Measurements from ENCODE around the gene KLHL2.
"Not testable (repeated sequence)": the region's sequence is repeated elsewhere in the genome, so short reads cannot be mapped to it uniquely, and the experiment has no call there.

Gene KLHL2

GRCh38 chr4:165262306-165262705 lies 54.9 kb downstream of the KLHL2 start:
- H3K27ac ChIP-seq (ENCODE audit: low read depth, low read length); H3K27me3 ChIP-seq (ENCODE audit: insufficient read depth, low read length); H3K9ac ChIP-seq (ENCODE audit: low read depth, low read length); H3K36me3 ChIP-seq (ENCODE audit: insufficient read depth, low read length); H3K4me3 ChIP-seq (ENCODE audit: low read length); H3K9me3 ChIP-seq (ENCODE audit: insufficient read depth, low read depth, low read length); H3K4me1 ChIP-seq (ENCODE audit: insufficient read depth, low read length): not testable (repeated sequence)
- WGBS = 97% methylated on average over 3 of the region's 3 CpGs

DNA sequence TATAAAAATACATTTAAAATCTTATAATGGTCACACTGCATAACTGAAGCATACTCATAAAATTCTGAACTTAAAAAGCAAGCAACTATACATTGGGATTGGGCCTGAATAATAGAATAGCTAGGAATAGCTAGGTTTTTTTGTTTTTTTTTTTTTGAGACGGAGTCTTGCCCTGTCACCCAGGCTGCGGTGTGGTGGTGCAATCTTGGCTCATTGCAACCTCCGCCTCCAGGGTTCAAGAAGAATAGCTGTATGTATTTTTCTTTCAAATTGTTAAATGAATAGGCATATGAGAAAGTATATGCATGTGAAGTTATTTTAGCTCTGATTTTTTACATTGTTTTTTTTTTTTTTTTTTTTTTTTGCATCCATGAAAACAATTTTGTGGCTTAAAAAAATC lies 56.1 kb downstream of the KLHL2 start:
- not testable (repeated sequence) for H3K4me3 ChIP-seq (ENCODE audit: low read length); H3K4me1 ChIP-seq (ENCODE audit: insufficient read depth, low read length); H3K27ac ChIP-seq (ENCODE audit: low read depth, low read length); H3K27me3 ChIP-seq (ENCODE audit: insufficient read depth, low read length); H3K9ac ChIP-seq (ENCODE audit: low read depth, low read length); H3K9me3 ChIP-seq (ENCODE audit: insufficient read depth, low read depth, low read length); H3K36me3 ChIP-seq (ENCODE audit: insufficient read depth, low read length)
- 100% methylated on average over 3 of the region's 3 CpGs for WGBS

DNA sequence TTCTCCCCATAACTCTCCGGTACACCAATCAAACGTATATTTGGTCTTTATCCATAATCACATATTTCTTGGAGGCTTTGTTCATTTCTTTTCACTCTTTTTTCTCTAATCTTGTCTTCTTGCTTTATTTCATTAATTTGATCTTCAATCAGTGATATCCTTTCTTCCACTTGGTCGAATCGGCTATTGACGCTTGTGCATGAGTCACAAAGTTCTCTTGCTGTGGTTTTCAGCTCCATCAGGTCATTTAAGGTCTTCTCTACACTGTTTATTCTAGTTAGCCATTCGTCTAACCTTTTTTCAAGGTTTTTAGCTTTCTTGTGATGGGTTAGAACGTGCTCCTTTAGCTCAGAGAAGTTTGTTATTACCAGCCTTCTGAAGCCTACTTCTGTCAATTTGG lies 62.6 kb downstream of the KLHL2 start:
- H3K36me3 ChIP-seq (ENCODE audit: insufficient read depth, low read length); H3K9me3 ChIP-seq (ENCODE audit: insufficient read depth, low read depth, low read length); H3K27ac ChIP-seq (ENCODE audit: low read depth, low read length); H3K27me3 ChIP-seq (ENCODE audit: insufficient read depth, low read length); H3K9ac ChIP-seq (ENCODE audit: low read depth, low read length); H3K4me3 ChIP-seq (ENCODE audit: low read length); H3K4me1 ChIP-seq (ENCODE audit: insufficient read depth, low read length): not testable (repeated sequence)
- 82% methylated on average over 6 of the region's 7 CpGs for WGBS

GRCh38 chr4:165273443-165273842 lies 66.1 kb downstream of the KLHL2 start:
- H3K36me3 ChIP-seq (ENCODE audit: insufficient read depth, low read length); H3K27ac ChIP-seq (ENCODE audit: low read depth, low read length); H3K4me3 ChIP-seq (ENCODE audit: low read length); H3K4me1 ChIP-seq (ENCODE audit: insufficient read depth, low read length); H3K9me3 ChIP-seq (ENCODE audit: insufficient read depth, low read depth, low read length); H3K27me3 ChIP-seq (ENCODE audit: insufficient read depth, low read length); H3K9ac ChIP-seq (ENCODE audit: low read depth, low read length): not testable (repeated sequence)
- WGBS = 90% methylated on average over 1 of the region's 2 CpGs

DNA sequence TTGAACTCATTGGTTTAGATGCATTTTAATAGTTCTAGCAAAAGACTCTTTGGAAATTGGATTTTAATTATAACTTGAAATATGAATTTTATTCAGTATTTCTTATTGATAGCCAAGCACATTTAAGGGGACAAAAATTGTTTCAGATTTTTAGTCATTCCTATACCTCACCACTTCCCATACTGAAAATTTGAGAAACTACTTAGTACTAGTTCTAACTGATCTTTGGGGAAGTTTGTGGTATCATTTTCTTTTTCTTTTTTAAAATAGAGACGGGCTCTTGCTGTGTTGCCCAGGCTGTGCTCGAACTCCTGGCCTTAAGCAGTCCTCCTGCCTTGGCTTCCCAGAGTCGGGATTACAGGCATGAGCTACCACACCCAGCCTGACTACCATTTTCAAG lies 68.0 kb downstream of the KLHL2 start:
- not testable (repeated sequence) for H3K9ac ChIP-seq (ENCODE audit: low read depth, low read length); H3K36me3 ChIP-seq (ENCODE audit: insufficient read depth, low read length); H3K4me1 ChIP-seq (ENCODE audit: insufficient read depth, low read length); H3K4me3 ChIP-seq (ENCODE audit: low read length); H3K27ac ChIP-seq (ENCODE audit: low read depth, low read length); H3K27me3 ChIP-seq (ENCODE audit: insufficient read depth, low read length); H3K9me3 ChIP-seq (ENCODE audit: insufficient read depth, low read depth, low read length)
- 82% methylated on average over 2 of the region's 3 CpGs for WGBS

DNA sequence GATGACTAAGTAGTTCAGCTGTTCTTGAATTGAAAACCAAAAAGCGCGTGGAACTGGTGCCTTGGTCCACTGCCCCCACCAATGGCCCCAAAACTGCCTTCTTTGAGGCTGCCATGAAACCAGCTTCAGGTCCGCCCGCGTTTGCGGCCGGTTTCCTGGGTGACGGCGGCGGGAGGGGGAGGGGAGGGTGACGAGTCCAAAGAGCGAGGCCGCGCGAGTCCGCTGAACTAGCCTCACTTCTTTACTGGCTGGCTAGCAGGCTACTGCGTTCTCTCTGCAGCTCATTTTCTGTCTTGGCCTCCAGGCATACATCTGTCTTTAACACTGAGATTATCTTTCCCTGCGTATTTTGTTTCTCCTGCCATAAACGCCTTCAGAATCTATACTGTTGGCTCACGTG lies 72.2 kb downstream of the KLHL2 start:
- H3K27me3 ChIP-seq (ENCODE audit: insufficient read depth, low read length); H3K9me3 ChIP-seq (ENCODE audit: insufficient read depth, low read depth, low read length); H3K36me3 ChIP-seq (ENCODE audit: insufficient read depth, low read length); H3K4me1 ChIP-seq (ENCODE audit: insufficient read depth, low read length); H3K27ac ChIP-seq (ENCODE audit: low read depth, low read length); H3K9ac ChIP-seq (ENCODE audit: low read depth, low read length); H3K4me3 ChIP-seq (ENCODE audit: low read length): not testable (repeated sequence)
- WGBS = 91% methylated on average over 20 of the region's 20 CpGs

DNA sequence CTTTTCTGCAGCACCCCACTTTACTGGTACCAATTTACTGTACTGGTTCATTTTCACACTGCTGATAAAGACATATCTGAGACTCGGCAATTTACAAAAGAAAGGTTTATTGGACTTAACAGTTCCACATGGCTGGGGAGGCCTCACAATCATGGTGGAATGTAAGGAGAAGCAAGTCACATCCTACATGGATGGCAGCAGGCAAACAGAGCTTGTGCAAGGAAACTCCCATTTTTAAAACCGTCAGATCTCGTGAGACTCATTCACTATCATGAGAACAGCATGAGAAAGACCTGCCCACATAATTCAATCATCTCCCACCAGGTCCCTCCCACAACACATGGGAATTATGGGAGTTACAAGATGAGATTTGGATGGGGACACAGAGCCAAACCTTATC lies 77.3 kb downstream of the KLHL2 start:
- not testable (repeated sequence) for H3K27me3 ChIP-seq (ENCODE audit: insufficient read depth, low read length); H3K4me1 ChIP-seq (ENCODE audit: insufficient read depth, low read length); H3K36me3 ChIP-seq (ENCODE audit: insufficient read depth, low read length); H3K27ac ChIP-seq (ENCODE audit: low read depth, low read length); H3K9me3 ChIP-seq (ENCODE audit: insufficient read depth, low read depth, low read length); H3K4me3 ChIP-seq (ENCODE audit: low read length); H3K9ac ChIP-seq (ENCODE audit: low read depth, low read length)
- 97% methylated on average over 3 of the region's 3 CpGs for WGBS

- H3K4me3 ChIP-seq (ENCODE audit: low read length); H3K36me3 ChIP-seq (ENCODE audit: insufficient read depth, low read length); H3K9ac ChIP-seq (ENCODE audit: low read depth, low read length); H3K27ac ChIP-seq (ENCODE audit: low read depth, low read length); H3K4me1 ChIP-seq (ENCODE audit: insufficient read depth, low read length); H3K27me3 ChIP-seq (ENCODE audit: insufficient read depth, low read length); H3K9me3 ChIP-seq (ENCODE audit: insufficient read depth, low read depth, low read length): not testable (repeated sequence)
- whole genome bisulfite sequencing = 88% methylated on average over 4 of the region's 4 CpGs
These were observed 79.4 kb downstream of the KLHL2 start for GRCh38 chr4:165286619-165287340.

DNA sequence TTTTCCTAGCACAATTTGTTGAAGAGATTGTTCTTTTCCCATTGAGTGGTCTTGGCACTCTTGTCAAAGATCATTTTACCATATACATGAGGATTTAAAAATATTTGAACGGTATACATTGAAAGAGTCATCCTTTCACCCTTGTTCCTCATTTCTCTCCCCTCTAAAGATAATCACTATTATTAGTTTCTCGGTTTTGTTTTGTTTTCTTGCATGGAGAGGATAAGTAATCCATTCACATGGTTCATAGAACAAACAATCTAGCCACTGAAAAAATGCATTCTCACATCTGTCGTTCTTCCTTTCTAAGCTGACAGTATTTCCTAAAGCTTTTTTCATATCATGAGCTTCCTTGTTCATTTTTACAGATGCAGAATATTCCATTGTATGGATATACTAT lies 80.9 kb downstream of the KLHL2 start:
- H3K4me3 ChIP-seq (ENCODE audit: low read length) = no peak overlapping the region
- H3K9me3 ChIP-seq (ENCODE audit: insufficient read depth, low read depth, low read length) = 0 out of 2 replicates have a peak, but pooled peaks cover 4% of the 10 kb centered on the region
- H3K9ac ChIP-seq (ENCODE audit: low read depth, low read length) = no peak overlapping the region
- H3K4me1 ChIP-seq (ENCODE audit: insufficient read depth, low read length) = no peaks in the 10 kb centered on the region
- no peaks in the 10 kb centered on the region for H3K36me3 ChIP-seq (ENCODE audit: insufficient read depth, low read length)
- no peak overlapping the region for H3K27ac ChIP-seq (ENCODE audit: low read depth, low read length)
- H3K27me3 ChIP-seq (ENCODE audit: insufficient read depth, low read length) = no peaks in the 10 kb centered on the region
- 83% methylated on average over 2 of the region's 3 CpGs for WGBS

DNA sequence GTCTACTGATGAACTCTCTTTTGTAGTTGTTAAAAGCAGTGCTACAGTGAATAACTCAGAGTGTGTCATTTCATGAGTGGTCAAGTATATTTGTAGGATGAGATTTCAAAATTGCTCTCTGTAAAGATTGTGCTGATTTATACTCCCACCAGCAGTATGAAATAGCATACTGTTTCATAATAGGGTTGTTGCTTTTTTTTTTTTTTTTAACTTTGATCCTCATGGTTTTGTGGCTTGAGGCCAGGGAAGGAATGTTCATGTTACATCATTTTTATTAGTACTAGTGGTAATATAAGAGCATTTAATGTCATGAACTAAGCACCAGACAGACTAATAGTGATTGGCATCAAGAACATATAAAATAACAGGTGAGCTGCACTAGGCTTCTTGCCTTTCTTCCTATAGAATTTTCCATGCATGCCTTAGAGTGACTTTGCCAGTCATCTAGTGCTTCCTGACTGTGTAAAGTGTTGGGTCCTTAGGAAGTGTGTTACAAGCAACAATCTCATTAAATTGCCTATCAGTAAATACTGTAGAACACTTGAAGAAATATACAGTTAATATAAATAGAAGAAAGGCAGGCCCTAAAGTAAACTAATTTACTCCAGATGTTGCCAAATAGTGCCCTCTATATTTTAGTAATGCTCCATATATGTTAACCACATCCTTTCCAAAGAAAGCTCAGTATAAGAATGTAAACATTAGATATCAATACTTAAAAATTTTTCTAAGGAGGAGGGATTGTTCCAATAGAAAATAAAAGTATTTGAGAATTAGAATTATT lies 81.5 kb downstream of the KLHL2 start:
- Histone ChIP-seq H3K9ac (ENCODE audit: low read depth, low read length) (no peak overlapping the region), H3K27ac (ENCODE audit: low read depth, low read length) (no peak overlapping the region), H3K36me3 (ENCODE audit: insufficient read depth, low read length) (no peaks in the 10 kb centered on the region), H3K4me1 (ENCODE audit: insufficient read depth, low read length) (no peaks in the 10 kb centered on the region), H3K9me3 (ENCODE audit: insufficient read depth, low read depth, low read length) (no peaks in the 10 kb centered on the region), H3K4me3 (ENCODE audit: low read length) (no peak overlapping the region), H3K27me3 (ENCODE audit: insufficient read depth, low read length) (no peaks in the 10 kb centered on the region)

GRCh38 chr4:165289423-165289785 lies 82.0 kb downstream of the KLHL2 start:
- no peak overlapping the region for H3K4me3 ChIP-seq (ENCODE audit: low read length)
- H3K36me3 ChIP-seq (ENCODE audit: insufficient read depth, low read length) = no peaks in the 10 kb centered on the region
- no peaks in the 10 kb centered on the region for H3K9me3 ChIP-seq (ENCODE audit: insufficient read depth, low read depth, low read length)
- no peaks in the 10 kb centered on the region for H3K27me3 ChIP-seq (ENCODE audit: insufficient read depth, low read length)
- peaks cover 4% of the 10 kb centered on the region for H3K4me1 ChIP-seq (ENCODE audit: insufficient read depth, low read length)
- H3K9ac ChIP-seq (ENCODE audit: low read depth, low read length) = no peak overlapping the region
- no peak overlapping the region for H3K27ac ChIP-seq (ENCODE audit: low read depth, low read length)

- no peak overlapping the region for H3K9ac ChIP-seq (ENCODE audit: low read depth, low read length)
These were observed 85.7 kb downstream of the KLHL2 start for GRCh38 chr4:165293061-165293460.

More at GRCh38 chr4:165293061-165293460, 85.7 kb downstream of the KLHL2 start:
- H3K9me3 ChIP-seq (ENCODE audit: insufficient read depth, low read depth, low read length) = no peaks in the 10 kb centered on the region
- no peak overlapping the region for H3K27ac ChIP-seq (ENCODE audit: low read depth, low read length)
- no peak overlapping the region for H3K4me3 ChIP-seq (ENCODE audit: low read length)
- 94% methylated on average over 6 of the region's 6 CpGs for WGBS
- H3K36me3 ChIP-seq (ENCODE audit: insufficient read depth, low read length) = peaks cover 7% of the 10 kb centered on the region; the same call in 1 of the 2 replicates
- no peaks in the 10 kb centered on the region for H3K27me3 ChIP-seq (ENCODE audit: insufficient read depth, low read length)
- H3K4me1 ChIP-seq (ENCODE audit: insufficient read depth, low read length) = peaks cover 10% of the 10 kb centered on the region
